BLaER1 treated with 17β-estradiol and CSF1 and Interleukin-3, amounts not matched to agents 10 nM and 100 nM (cell line): ENCODE data around the gene DLX1.
A peak's percentile ranks its signal among the peaks of the same experiment; 100 is the strongest.

Experiments
- H3K27ac ChIP-seq, 11 experiments: shearing (Covaris generic); formaldehyde crosslinking; 2 replicates each; pipeline ENCODE4 v1.8.1; 2022
- H3K27me3 ChIP-seq, 11 experiments: shearing (Covaris generic); formaldehyde crosslinking; 2 replicates each; pipeline ENCODE4 v1.8.1; 2022
- H3K36me3 ChIP-seq, 11 experiments: shearing (Covaris generic); formaldehyde crosslinking; 2 replicates each; pipeline ENCODE4 v1.8.1; 2022
- H3K4me1 ChIP-seq, 10 experiments: shearing (Covaris generic); formaldehyde crosslinking; 2 replicates each; pipeline ENCODE4 v1.8.1; 2022
- H3K4me2 ChIP-seq, 11 experiments: shearing (Covaris generic); formaldehyde crosslinking; 2 replicates each; pipeline ENCODE4 v1.8.1; 2022
- H3K4me3 ChIP-seq, 10 experiments: shearing (Covaris generic); formaldehyde crosslinking; 2 replicates each; pipeline ENCODE4 v1.8.1; 2022
- H3K9ac ChIP-seq, 11 experiments: shearing (Covaris generic); formaldehyde crosslinking; 2 replicates each; pipeline ENCODE4 v1.8.1; 2022
- H3K9me3 ChIP-seq, 11 experiments: shearing (Covaris generic); formaldehyde crosslinking; replicated peaks in 1 of 11; 2 replicates each; pipeline ENCODE4 v1.8.1; 2022
- H4K20me1 ChIP-seq, 11 experiments: shearing (Covaris generic); formaldehyde crosslinking; 2 replicates each; pipeline ENCODE4 v1.8.1; 2022
- Cebpa-rat ChIP-seq, 11 experiments: shearing (Covaris generic); IDR thresholded peaks; 2 replicates each; pipeline ENCODE4 v1.8.1; 2022

The DLX1 gene

GRCh38 chr2:172084395-172084644 lies 987 bp upstream of the DLX1 start:
- Histone ChIP-seq H3K9me3 (peaks cover 9 to 52% (median 24%) of the 10 kb centered on the region in 11 experiments; a peak in 21 of 22 replicates), H3K4me2 (peak overlapping the region; percentile 83 to 100 (median 92)), H3K4me3 (peak overlapping the region; percentile 47 to 73 (median 56); a peak in 19 of 20 replicates), H3K27ac (no peak overlapping the region), H4K20me1 (peaks cover 0 to 100% (median 95%) of the 10 kb centered on the region in 11 experiments; a peak in 19 of 22 replicates), H3K4me1 (peaks cover 12 to 45% (median 22%) of the 10 kb centered on the region in 10 experiments), H3K9ac (peak overlapping the region in 3 of 11 experiments; percentile 19 to 49 (median 37); a peak in 1 of 22 replicates), H3K27me3 (peaks cover 100% of the 10 kb centered on the region in 11 experiments), H3K36me3 (no peaks in the 10 kb centered on the region)
- no peak for TF ChIP-seq Cebpa-rat (IDR thresholded peaks at IDR 0.05)

GRCh38 chr2:172084645-172085459 lies 455 bp upstream of the DLX1 start:
- peaks cover 12 to 44% (median 22%) of the 10 kb centered on the region in 10 experiments for H3K4me1 ChIP-seq
- H3K36me3 ChIP-seq, result no peaks in the 10 kb centered on the region
- H3K9ac ChIP-seq, result peak overlapping the region in 6 of 11 experiments; percentile 19 to 49 (median 34); a peak in 6 of 22 replicates
- peak overlapping the region in 1 of 11 experiments; percentile 15; a peak in 1 of 22 replicates for H3K27ac ChIP-seq
- H3K4me2 ChIP-seq, result peak overlapping the region; percentile 83 to 100 (median 92)
- H3K9me3 ChIP-seq, result peaks cover 9 to 51% (median 24%) of the 10 kb centered on the region in 11 experiments; a peak in 21 of 22 replicates
- H4K20me1 ChIP-seq, result peaks cover 0 to 100% (median 99%) of the 10 kb centered on the region in 11 experiments; a peak in 19 of 22 replicates
- peak overlapping the region; percentile 47 to 73 (median 56) for H3K4me3 ChIP-seq
- TF ChIP-seq Cebpa-rat (IDR thresholded peaks at IDR 0.05), result peak in 7 of 11 experiments; percentile 14 to 77 (median 56); a peak in 9 of 22 replicates
- peaks cover 100% of the 10 kb centered on the region in 11 experiments for H3K27me3 ChIP-seq

GRCh38 chr2:172086241-172087206 lies 1.2 kb downstream of the DLX1 start:
- Histone ChIP-seq H3K4me1 (peaks cover 12 to 38% (median 20%) of the 10 kb centered on the region in 10 experiments), H3K27ac (no peak overlapping the region), H3K4me3 (peak overlapping the region in 1 of 10 experiments; percentile 6; a peak in 1 of 20 replicates), H3K9ac (no peak overlapping the region), H4K20me1 (peaks cover 0 to 98% (median 92%) of the 10 kb centered on the region in 11 experiments; a peak in 19 of 22 replicates), H3K9me3 (peaks cover 9 to 35% (median 19%) of the 10 kb centered on the region in 11 experiments; a peak in 21 of 22 replicates), H3K36me3 (no peaks in the 10 kb centered on the region), H3K27me3 (peaks cover 100% of the 10 kb centered on the region in 11 experiments), H3K4me2 (peak overlapping the region in 4 of 11 experiments; percentile 2 to 16 (median 8); a peak in 4 of 22 replicates)
- TF ChIP-seq Cebpa-rat (IDR thresholded peaks at IDR 0.05), result no peak

GRCh38 chr2:172087207-172087779 lies 2.0 kb downstream of the DLX1 start:
- Histone ChIP-seq H3K27me3 (peaks cover 100% of the 10 kb centered on the region in 11 experiments), H3K4me3 (0 out of 20 replicates have a peak overlapping the region, but pooled peaks of 1 of the 10 experiments have one; percentile 6), H3K9ac (no peak overlapping the region)

GRCh38 chr2:172087780-172088244 lies 2.5 kb downstream of the DLX1 start:
- Histone ChIP-seq H3K4me3 (0 out of 20 replicates have a peak overlapping the region, but pooled peaks of 1 of the 10 experiments have one; percentile 6), H3K27ac (no peak overlapping the region), H3K4me1 (peaks cover 12 to 33% (median 18%) of the 10 kb centered on the region in 10 experiments), H4K20me1 (peaks cover 0 to 98% (median 92%) of the 10 kb centered on the region in 11 experiments; a peak in 19 of 22 replicates), H3K9me3 (peaks cover 9 to 31% (median 18%) of the 10 kb centered on the region in 11 experiments; a peak in 21 of 22 replicates), H3K36me3 (no peaks in the 10 kb centered on the region), H3K27me3 (peaks cover 100% of the 10 kb centered on the region in 11 experiments), H3K4me2 (no peak overlapping the region), H3K9ac (no peak overlapping the region)
- TF ChIP-seq Cebpa-rat (IDR thresholded peaks at IDR 0.05), result no peak

More at GRCh38 chr2:172087207-172087779, 2.0 kb downstream of the DLX1 start:
- no peak overlapping the region for H3K4me2 ChIP-seq
- no peaks in the 10 kb centered on the region for H3K36me3 ChIP-seq
- H3K9me3 ChIP-seq, result peaks cover 9 to 31% (median 18%) of the 10 kb centered on the region in 11 experiments; a peak in 21 of 22 replicates
- no peak for TF ChIP-seq Cebpa-rat (IDR thresholded peaks at IDR 0.05)
- peaks cover 12 to 38% (median 20%) of the 10 kb centered on the region in 10 experiments for H3K4me1 ChIP-seq
- H4K20me1 ChIP-seq, result peaks cover 0 to 98% (median 92%) of the 10 kb centered on the region in 11 experiments; a peak in 19 of 22 replicates
- H3K27ac ChIP-seq, result no peak overlapping the region

DNA sequence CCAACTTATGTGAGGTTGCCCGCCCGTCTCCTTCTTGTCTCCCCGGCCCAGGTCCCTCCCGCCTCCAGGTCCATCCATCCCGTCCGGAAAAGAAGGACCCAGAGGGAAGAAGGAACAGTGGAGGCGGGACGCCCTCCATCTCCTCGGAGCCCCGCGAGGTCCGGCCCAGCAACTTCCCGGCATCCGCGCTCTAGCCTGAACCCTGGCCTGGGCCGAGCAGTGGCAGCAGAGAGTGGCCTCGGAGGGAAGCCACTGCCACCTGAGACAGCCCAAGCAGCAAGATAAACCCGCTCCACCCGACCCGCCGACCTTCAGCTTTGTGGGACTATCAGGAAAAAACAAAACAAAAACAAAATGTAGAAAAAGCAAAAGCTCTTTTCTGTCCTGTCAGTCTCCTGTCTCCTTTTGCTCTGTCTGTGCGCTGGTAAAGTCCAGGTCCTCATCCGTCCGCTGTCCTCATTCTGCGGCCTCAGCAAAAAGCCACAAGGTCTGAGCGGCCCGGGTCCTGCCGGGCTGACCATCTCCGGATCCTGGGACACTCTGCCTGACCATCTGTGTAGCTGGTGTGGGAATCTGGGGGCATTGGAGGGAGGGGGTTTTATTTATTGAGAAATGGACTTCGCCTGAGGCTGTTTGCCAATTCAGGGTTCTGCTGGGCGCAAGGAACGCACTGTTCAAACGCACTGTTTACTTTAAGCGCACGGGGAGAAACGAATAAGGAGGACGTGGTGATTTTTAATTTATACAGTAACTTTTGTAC lies 3.1 kb downstream of the DLX1 start:
- no peak for TF ChIP-seq Cebpa-rat (IDR thresholded peaks at IDR 0.05)
- Histone ChIP-seq H3K4me3 (no peak overlapping the region), H3K36me3 (no peaks in the 10 kb centered on the region), H3K27me3 (peaks cover 100% of the 10 kb centered on the region in 11 experiments), H3K9ac (no peak overlapping the region), H4K20me1 (peaks cover 0 to 98% (median 92%) of the 10 kb centered on the region in 11 experiments; a peak in 19 of 22 replicates), H3K4me2 (no peak overlapping the region), H3K4me1 (peaks cover 11 to 29% (median 17%) of the 10 kb centered on the region in 10 experiments; a peak in 19 of 20 replicates), H3K9me3 (peaks cover 9 to 31% (median 18%) of the 10 kb centered on the region in 11 experiments; a peak in 21 of 22 replicates), H3K27ac (no peak overlapping the region)

DNA sequence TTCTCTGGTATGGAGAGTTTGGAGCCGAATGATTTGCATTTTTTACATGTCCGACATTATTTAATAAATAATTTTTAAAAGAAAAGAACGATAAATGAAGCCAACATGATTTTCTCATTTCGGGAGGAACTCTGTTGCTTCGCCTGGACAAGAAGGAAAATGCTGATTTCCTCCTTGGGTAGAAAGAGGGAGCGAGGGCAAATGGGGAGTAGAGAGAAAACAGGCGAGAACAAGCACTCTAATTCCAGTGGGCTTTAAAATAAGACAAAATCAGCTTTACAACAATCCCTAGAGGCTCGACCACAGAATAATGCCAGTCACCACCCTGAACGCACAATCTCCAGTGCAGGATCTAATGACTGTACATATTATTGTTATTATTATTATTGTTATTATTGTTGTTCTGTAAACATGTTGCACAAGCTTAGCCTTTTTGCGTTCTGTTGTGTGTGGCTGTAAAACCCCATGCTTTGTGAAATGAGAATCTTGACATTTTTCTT lies 3.7 kb downstream of the DLX1 start:
- H3K9me3 ChIP-seq, result peaks cover 9 to 31% (median 18%) of the 10 kb centered on the region in 11 experiments; a peak in 21 of 22 replicates
- no peaks in the 10 kb centered on the region for H3K36me3 ChIP-seq
- no peak overlapping the region for H3K4me2 ChIP-seq
- peaks cover 10 to 24% (median 17%) of the 10 kb centered on the region in 10 experiments; a peak in 19 of 20 replicates for H3K4me1 ChIP-seq
- no peak for TF ChIP-seq Cebpa-rat (IDR thresholded peaks at IDR 0.05)
- H3K9ac ChIP-seq, result no peak overlapping the region
- no peak overlapping the region for H3K4me3 ChIP-seq
- H3K27ac ChIP-seq, result no peak overlapping the region
- peaks cover 100% of the 10 kb centered on the region in 11 experiments for H3K27me3 ChIP-seq
- H4K20me1 ChIP-seq, result peaks cover 0 to 98% (median 92%) of the 10 kb centered on the region in 11 experiments; a peak in 19 of 22 replicates
